Measurements from ENCODE around the gene GADD45A.

GADD45A gene

DNA sequence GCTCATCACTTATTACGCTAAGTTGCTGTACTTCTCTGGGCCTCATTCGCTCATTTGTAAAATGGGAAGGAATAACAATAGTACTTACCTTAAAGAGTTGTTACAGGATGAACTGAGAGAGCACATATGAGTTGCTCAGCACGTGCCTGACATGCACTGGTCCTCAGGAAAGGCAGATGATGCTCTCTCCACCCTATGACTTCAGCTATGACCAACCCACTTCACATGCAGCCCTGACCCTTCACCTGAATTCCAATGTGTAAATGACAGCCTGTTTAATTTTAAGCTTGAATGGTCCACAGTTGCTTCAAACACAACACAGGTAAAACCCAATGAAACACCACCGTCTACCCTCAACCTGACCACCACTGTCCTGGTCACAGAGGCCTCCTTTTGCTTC, 32.9 kb downstream of the GADD45A start:
- no peak for DNase-seq (ENCODE audit: insufficient read length, low spot score)
- TF ChIP-seq, protein P1, sequence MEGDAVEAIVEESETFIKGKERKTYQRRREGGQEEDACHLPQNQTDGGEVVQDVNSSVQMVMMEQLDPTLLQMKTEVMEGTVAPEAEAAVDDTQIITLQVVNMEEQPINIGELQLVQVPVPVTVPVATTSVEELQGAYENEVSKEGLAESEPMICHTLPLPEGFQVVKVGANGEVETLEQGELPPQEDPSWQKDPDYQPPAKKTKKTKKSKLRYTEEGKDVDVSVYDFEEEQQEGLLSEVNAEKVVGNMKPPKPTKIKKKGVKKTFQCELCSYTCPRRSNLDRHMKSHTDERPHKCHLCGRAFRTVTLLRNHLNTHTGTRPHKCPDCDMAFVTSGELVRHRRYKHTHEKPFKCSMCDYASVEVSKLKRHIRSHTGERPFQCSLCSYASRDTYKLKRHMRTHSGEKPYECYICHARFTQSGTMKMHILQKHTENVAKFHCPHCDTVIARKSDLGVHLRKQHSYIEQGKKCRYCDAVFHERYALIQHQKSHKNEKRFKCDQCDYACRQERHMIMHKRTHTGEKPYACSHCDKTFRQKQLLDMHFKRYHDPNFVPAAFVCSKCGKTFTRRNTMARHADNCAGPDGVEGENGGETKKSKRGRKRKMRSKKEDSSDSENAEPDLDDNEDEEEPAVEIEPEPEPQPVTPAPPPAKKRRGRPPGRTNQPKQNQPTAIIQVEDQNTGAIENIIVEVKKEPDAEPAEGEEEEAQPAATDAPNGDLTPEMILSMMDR (IDR thresholded peaks at IDR 0.05; ENCODE audit: insufficient read depth, missing control alignments) = no peak
- no peak for FAIRE-seq

DNA sequence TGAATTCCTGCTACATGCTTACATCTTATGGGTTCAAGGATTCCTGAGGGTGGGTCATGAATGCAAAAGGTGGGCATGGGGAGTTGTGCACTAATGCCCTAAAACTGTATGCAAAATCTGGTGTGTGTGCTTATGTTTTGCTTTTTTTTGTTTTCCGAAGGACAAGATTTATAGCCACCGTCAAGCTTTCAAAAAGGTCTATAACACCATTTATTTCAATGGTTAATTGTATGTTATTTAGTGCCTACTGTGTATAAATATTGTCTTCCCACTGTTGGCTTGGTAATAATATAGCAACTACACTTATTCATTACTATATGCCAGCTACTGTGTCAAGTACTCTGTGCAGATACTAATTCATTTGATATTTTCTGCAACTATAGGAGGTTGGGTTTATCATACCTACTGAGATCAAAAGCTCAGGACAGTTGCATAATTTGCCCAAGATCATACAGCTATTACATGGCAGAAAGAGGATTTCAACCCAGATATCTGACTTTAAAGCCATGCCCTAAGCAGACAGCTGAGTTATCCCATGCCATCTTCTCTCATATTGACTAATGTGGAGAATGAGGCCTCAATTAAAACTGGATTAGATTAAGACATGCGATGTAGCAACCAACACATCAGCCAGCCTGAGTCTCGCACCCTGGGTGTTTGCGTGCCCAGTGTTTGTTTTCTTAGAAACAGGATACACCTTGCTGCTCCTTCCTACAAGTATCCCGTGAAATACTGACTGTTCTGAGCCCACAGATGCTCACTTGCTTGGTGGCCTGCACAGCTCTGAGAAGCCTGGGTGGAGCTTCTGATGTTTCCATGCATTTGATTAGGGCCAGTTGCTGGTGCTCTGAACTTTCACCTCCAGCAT, 34.6 kb downstream of the GADD45A start:
- no peak for FAIRE-seq

DNA sequence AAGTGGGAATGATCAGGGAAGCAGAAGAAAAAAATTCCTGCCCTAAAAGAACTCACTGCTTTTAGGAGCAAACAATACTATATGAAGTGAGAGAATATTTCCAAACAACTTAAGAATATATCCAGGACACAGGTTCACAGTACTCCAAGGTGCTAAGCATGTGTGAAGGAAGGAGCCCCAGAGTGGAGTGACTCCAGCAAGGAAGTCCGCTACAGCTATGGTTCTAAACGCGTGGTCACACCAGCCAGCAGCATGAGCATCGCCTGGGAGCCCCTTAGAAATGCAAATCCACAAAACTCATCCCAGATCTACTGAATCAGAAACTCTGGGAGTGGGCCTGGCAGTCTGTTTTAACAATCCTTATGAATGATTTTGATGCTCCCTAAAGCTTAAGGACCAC, 36.1 kb downstream of the GADD45A start:
- TF ChIP-seq, protein P1 (IDR thresholded peaks at IDR 0.05; ENCODE audit: insufficient read depth, missing control alignments) = no peak
- FAIRE-seq = no peak
- DNase-seq (ENCODE audit: insufficient read length, low spot score) = no peak

More for the DNA sequence above, 34.6 kb downstream of the GADD45A start:
- DNase-seq (ENCODE audit: insufficient read length, low spot score) = no peak
- TF ChIP-seq, protein P1 (IDR thresholded peaks at IDR 0.05; ENCODE audit: insufficient read depth, missing control alignments) = no peak

DNA sequence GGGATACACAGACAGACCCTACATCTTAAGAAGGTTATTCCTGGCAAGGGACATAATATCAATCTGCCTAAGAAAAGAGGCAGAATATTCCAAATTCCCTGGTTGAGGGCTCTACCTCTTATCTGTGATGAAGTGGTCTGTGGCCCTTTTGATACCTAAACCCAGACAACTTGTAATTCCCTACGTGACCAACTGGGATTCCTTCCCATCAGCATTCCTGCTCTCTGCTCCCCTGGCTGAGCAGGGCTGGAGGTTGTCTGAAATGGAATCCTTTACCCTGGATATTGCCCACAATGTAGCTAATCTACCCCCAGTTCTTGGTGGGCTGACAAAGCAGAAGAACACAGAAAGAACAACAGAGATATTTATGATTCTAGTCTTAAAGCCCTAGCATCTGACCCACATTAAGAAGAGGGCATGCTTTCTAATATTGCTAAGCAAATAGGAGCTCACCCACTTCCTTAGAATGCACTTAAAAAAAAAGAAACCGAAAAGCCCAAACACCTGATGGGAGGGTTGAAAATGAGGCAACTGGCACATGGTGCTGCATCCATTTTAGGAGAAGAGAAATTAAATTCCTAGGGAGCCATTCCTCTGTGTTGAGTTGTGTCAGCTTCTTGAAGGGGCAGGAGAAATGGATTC, 36.8 kb downstream of the GADD45A start:
- TF ChIP-seq, protein P1 (IDR thresholded peaks at IDR 0.05; ENCODE audit: insufficient read depth, missing control alignments) = no peak
- DNase-seq (ENCODE audit: insufficient read length, low spot score) (no peak), FAIRE-seq (no peak)

DNA sequence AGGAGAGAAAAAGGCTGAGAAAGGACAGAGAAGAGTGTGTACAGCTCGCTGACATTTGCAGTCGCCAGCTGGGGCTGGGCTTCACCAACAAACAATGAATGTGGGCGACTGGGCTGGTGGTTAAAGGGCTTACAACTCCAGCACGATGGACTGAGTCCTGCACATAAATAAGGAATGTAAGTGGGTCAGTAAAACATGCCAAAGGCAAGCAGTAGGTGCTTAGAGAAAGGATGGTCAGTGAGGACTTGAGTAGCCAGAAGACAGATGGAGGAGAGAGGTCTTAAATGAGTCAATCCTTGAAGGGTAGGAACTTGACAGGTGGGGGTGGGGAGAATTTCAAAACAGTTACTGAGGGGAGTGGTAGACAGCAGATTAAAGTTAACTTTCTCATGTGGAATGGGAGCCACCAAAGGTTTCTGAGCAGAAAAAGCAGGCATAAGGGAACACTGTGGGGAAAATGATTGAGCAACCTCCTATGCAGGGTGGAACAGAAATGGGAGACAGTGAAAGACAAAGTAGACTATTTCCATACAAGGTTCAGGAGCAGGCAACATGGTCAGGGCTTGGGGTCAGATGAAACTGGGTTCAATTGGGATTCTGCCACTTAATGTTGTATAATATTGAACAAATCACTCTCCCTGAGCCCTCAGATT, 37.4 kb downstream of the GADD45A start:
- FAIRE-seq (no peak), DNase-seq (ENCODE audit: insufficient read length, low spot score) (no peak)
- TF ChIP-seq, protein P1 (IDR thresholded peaks at IDR 0.05; ENCODE audit: insufficient read depth, missing control alignments) = no peak

DNA sequence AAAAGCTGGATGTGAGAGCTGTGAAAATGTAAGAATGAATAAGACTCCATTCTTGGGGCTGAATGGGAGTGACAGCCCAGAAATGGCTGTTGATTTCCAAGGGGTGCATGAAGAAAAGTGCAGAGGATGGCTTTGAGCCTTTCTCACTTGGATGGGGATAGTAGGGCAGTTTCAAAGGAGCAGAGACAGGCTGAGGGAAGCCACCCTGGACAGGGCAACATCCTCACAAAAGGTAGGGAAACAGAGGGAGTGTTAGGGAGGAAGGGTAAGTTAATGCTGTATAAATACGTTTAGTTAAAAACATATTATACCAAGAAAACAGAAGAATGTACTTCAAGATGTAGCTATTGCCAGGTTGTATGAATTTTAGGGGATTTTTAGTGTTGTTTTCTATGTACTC, 38.1 kb downstream of the GADD45A start:
- TF ChIP-seq, protein P1 (IDR thresholded peaks at IDR 0.05; ENCODE audit: insufficient read depth, missing control alignments) = no peak
- FAIRE-seq (no peak), DNase-seq (ENCODE audit: insufficient read length, low spot score) (no peak)

Data from D721Med (cell line).